Activated CD4-positive, CD25-positive, alpha-beta regulatory T cell treated with anti-CD3 and anti-CD28 coated beads, Interleukin-2, amount 50 U/mL, for 72 hours (primary cell): Measurements from ENCODE around the gene HDAC6.
A peak's percentile ranks its signal among the peaks of the same experiment; 100 is the strongest.
"Not testable (repeated sequence)": the region's sequence is repeated elsewhere in the genome, so short reads cannot be mapped to it uniquely, and the experiment has no call there.

Experiments used
- DNase-seq: peaks from one replicate; pipeline ENCODE4 v3.0.0; 2021

The HDAC6 gene

DNA sequence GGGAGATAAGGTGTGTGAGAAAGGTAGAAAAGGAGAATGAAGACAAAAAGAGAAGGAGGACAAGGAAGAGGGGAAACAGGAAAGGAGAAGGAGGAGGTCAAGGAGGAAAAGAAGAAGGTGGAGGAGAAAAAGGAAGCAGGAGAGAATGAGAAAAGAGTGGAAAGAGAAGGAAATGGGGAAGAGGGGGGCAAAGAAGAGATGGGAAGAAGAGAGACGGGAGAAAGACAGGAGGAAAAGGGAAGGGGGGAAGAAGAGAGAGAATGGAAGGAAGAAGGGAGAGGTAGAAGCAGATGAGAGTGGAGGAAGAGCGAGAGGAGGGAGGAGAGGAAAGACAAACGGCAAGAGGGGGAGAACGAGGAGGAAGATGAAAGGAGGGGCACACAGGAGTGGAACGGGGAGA lies 11.4 kb upstream of the HDAC6 start:
- no peak for DNase-seq

- no peak for DNase-seq
Observed at GRCh38 chrX:48791063-48791820, 10.6 kb upstream of the HDAC6 start.

GRCh38 chrX:48792219-48792618 lies 9.6 kb upstream of the HDAC6 start:
- DNase-seq = no peak

DNA sequence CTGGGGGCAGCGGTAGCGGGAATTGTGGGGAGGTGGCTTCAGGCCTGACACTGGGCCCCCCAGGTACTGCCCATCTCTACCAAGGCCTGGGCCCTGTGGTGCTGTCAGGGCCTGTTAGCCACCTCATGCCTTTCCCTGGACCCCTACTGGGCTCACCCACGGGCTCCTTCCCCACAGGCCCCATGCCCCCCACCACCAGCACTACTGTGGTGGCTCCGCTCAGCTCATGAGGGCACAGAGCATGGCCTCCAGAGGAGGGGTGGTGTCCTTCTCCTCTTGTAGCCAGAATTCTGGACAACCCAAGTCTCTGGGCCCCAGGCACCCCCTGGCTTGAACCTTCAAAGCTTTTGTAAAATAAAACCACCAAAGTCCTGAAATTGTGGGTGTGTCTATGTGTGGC lies 7.9 kb upstream of the HDAC6 start:
- DNase-seq = no peak

- DNase-seq = no peak
Observed at GRCh38 chrX:48794340-48794910, 7.4 kb upstream of the HDAC6 start.

- DNase-seq = no peak
Observed at GRCh38 chrX:48794911-48795515, 6.9 kb upstream of the HDAC6 start.

DNA sequence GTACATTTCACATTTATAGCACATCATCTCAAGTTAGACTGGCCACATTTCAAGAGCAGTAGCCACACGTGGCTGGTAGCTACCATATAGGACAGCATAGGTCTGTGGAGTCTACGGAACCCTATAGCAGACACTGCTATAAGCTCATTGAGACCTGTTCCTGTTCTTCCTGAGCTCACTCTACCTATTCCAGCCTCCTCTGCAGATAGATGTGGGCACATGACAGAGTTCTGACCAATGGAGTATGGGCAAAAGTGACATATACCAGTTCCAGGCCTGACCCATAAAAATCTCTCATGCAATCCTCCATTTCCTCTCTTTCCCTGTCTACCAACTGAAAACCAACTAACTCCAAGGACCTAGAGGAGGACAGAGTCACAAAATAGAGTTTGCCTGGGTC lies 3.5 kb upstream of the HDAC6 start:
- DNase-seq = no peak

GRCh38 chrX:48800574-48801279 lies 1.1 kb upstream of the HDAC6 start:
- DNase-seq = no peak

DNA sequence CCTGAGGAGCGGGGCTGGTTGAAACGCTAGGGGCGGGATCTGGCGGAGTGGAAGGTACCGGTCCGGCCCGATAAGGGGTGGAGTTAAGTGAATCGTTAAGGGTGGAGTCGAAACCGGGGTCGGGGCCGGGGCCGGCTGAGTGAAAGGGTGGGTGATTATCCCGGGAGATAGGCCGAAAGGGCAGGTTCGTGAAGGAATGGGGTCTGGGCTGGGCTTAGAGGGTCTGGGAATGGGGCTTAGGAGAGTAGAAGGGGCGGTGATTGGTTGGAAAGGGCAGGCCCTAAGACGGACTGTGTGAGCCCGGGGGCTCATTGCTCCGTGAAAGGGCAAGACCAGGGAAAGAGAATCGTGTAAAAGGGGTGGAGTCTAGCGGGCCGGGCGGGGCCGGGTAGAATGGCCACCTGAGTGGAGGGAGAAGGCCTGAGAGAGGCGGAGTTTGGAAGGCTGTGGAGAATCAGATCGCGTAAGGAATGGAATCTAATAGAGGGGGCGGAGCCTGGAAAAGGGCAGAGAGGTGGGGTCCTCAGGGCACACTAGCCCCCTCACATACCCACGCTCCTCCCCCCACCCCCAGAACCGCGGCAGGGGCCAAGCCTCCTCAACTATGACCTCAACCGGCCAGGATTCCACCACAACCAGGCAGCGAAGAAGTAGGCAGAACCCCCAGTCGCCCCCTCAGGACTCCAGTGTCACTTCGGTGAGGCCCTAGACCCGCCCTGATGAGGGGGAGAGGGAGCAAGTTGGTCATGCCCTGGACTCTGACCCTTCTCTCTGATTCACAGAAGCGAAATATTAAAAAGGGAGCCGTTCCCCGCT lies 430 bp downstream of the HDAC6 start:
- DNase-seq = peak; percentile 72

- no peak for DNase-seq
Observed at GRCh38 chrX:48802905-48803200, 986 bp downstream of the HDAC6 start.

- no peak for DNase-seq
Observed at GRCh38 chrX:48806081-48806480, 4.2 kb downstream of the HDAC6 start.

- no peak for DNase-seq
Observed at GRCh38 chrX:48813644-48814043, 11.8 kb downstream of the HDAC6 start.

DNA sequence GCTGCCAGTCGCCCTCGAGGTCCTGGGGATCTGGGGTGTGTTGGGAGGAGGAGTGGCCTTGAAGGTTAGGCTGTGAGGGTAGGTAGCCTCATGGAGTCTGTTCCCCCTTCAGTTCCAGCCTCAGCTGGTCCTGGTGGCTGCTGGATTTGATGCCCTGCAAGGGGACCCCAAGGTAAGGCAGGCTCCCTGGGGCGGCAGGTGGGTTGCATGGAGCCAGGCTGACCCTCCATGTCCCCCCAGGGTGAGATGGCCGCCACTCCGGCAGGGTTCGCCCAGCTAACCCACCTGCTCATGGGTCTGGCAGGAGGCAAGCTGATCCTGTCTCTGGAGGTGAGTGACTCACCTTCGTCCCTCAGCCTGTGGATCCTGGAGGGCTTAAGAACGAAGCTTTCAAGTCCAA lies 12.9 kb downstream of the HDAC6 start:
- no peak for DNase-seq

DNA sequence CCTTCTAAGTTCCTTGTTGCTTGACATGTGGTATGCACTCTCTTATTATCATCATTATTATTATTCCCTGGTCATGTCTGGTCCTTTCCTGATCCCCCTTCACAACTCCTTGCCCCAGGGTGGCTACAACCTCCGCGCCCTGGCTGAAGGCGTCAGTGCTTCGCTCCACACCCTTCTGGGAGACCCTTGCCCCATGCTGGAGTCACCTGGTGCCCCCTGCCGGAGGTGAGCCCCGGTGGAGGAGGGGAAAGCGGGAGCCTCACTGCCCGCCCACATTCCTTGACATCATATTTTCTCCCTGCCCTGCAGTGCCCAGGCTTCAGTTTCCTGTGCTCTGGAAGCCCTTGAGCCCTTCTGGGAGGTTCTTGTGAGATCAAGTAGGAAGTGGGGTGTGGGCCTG lies 13.4 kb downstream of the HDAC6 start:
- no peak for DNase-seq

DNA sequence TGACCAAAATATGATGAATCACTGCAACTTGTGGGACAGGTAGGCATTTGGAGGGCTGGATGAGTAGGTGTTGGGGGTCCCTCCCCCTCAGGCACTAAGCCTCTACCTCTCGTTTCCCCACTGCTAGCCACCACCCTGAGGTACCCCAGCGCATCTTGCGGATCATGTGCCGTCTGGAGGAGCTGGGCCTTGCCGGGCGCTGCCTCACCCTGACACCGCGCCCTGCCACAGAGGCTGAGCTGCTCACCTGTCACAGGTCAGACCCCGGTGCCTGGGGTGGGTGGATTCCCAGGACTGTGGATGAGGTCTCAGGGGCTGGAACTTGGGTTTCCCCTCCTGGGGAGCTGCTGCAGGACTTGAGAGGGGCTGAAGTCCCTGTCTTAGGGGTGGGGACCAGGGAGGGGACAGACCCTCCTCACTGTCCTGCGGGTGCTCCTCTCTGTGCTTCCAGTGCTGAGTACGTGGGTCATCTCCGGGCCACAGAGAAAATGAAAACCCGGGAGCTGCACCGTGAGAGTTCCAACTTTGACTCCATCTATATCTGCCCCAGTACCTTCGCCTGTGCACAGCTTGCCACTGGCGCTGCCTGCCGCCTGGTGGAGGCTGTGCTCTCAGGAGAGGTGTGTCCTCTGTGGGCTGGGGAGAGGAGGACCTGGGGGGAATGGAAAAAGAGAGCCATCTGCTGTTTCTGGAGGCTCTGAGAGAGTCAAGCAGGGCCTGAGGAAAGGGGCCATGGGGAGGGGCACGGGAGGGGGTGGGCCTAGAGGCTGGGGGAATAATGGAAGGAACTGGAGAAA lies 14.3 kb downstream of the HDAC6 start:
- no peak for DNase-seq

DNA sequence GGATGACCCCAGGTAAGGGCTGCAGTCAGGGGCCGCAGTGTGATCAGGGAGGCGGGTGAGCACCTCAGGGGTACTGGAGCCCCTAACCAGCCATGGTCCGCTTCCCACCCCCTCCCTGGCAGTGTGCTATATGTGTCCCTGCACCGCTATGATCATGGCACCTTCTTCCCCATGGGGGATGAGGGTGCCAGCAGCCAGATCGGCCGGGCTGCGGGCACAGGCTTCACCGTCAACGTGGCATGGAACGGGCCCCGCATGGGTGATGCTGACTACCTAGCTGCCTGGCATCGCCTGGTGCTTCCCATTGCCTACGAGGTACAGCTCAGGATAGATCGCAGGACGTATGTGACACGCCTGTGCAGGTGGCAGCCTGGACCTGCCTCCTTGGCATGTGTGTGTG lies 16.2 kb downstream of the HDAC6 start:
- DNase-seq = no peak

GRCh38 chrX:48818866-48819265 lies 17.0 kb downstream of the HDAC6 start:
- no peak for DNase-seq

DNA sequence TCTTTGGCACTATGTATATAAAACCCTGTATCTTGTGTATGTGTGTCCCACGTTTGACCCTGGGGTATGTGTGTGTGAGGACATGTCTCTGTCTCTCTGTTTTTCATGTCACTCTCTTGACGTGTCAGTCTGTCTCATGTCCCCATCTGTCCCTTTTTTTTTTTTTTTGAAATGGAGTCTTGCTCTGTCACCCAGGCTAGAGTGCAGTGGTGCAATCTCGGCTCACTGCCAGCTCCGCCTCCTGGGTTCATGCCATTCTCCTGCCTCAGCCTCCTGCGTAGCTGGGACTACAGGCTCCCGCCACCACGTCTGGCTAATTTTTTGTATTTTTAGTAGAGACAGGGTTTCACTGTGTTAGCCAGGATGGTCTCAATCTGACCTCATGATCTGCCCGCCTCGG lies 17.5 kb downstream of the HDAC6 start:
- not testable (repeated sequence) for DNase-seq

- no peak for DNase-seq
Observed at GRCh38 chrX:48823053-48823452, 21.2 kb downstream of the HDAC6 start.

GRCh38 chrX:48824066-48824465 lies 22.2 kb downstream of the HDAC6 start:
- DNase-seq = no peak

- no peak for DNase-seq
Observed at GRCh38 chrX:48826135-48826875, 24.4 kb downstream of the HDAC6 start, which contains the start of gene ERAS. Gene ERAS (plus strand): TSS chrX:48826513. CDS start chrX:48829124, 2,611 bp downstream.
